K562 (cell line): ENCODE results near the gene ZDHHC18. TPM values are rescaled to one million over a fixed set of nuclear protein-coding genes. Genes with fewer than 3 reads are reported as not detected.

ENCODE experiments used
- BHLHE40 ChIP-seq: IDR thresholded peaks from 2 replicates; pipeline ENCODE4 v1.6.1; 2011; ENCODE audit warnings: low read length, improper control_type of control experiment
- HNRNPUL1 ChIP-seq: fragments of 200-400 bp; formaldehyde crosslinking; IDR thresholded peaks from 2 replicates; pipeline ENCODE4 v1.6.1; 2017; ENCODE audit warnings: low read length
- MEIS2 ChIP-seq: fragments of 450-650 bp; IDR thresholded peaks from 2 replicates; pipeline ENCODE4 v1.6.1; 2014; ENCODE audit warnings: mild to moderate bottlenecking; ENCODE audit not compliant: partially characterized antibody
- NCOA6 ChIP-seq: fragments of 450-650 bp; IDR thresholded peaks from 2 replicates; pipeline ENCODE4 v1.6.1; 2017; ENCODE audit warnings: mild to moderate bottlenecking
- RFX5 ChIP-seq: IDR thresholded peaks from 2 replicates; pipeline ENCODE4 v1.6.1; 2011; ENCODE audit warnings: low read depth, mild to moderate bottlenecking, improper control_type of control experiment, low read length
- SMC3 ChIP-seq: conservative IDR thresholded peaks from 2 replicates; pipeline ENCODE4 v1.6.1; 2011; ENCODE audit warnings: low read depth, low read length, improper control_type of control experiment; ENCODE audit not compliant: insufficient read depth
- SRSF7 ChIP-seq: fragments of 200-400 bp; formaldehyde crosslinking; optimal IDR thresholded peaks from 2 replicates; pipeline ENCODE3; 2017; ENCODE audit warnings: mild to moderate bottlenecking, low read depth, low read length
- TSC22D4 ChIP-seq: fragments of 450-650 bp; IDR thresholded peaks from 2 replicates; pipeline ENCODE4 v1.6.1; 2016; ENCODE audit warnings: missing genetic modification characterization, missing biosample characterization, control low read depth
- ZBTB8A ChIP-seq: fragments of 450-650 bp; IDR thresholded peaks from 2 replicates; pipeline ENCODE4 v1.6.1; 2018; ENCODE audit warnings: mild to moderate bottlenecking, moderate library complexity; ENCODE audit not compliant: partially characterized antibody
- ZNF584 ChIP-seq: fragments of 200-800 bp; sonication (Bioruptor generic); IDR thresholded peaks from 2 replicates; pipeline ENCODE4 v1.6.1; 2016; ENCODE audit warnings: low read depth, mild to moderate bottlenecking, missing genetic modification characterization, missing compliant biosample characterization
- ZNF586 ChIP-seq: fragments of 450-650 bp; formaldehyde crosslinking; conservative IDR thresholded peaks from 2 replicates; pipeline ENCODE4 v1.4.0; 2020; ENCODE audit warnings: mild to moderate bottlenecking, moderate library complexity
- ZNF75A ChIP-seq: fragments of 450-650 bp; formaldehyde crosslinking; IDR thresholded peaks from 2 replicates; pipeline ENCODE4 v1.4.0; 2020; ENCODE audit warnings: mild to moderate bottlenecking
- ZNF764 ChIP-seq: fragments of 250-450 bp; sonication (Bioruptor Pico); IDR thresholded peaks from 2 replicates; pipeline ENCODE4 v1.4.0; 2020; ENCODE audit warnings: low read depth, mild to moderate bottlenecking, moderate library complexity
- ZNF766 ChIP-seq: fragments of 200-800 bp; sonication (Bioruptor generic); conservative IDR thresholded peaks from 2 replicates; pipeline ENCODE4 v1.6.1; 2016; ENCODE audit warnings: missing genetic modification characterization, missing compliant biosample characterization
- polyA plus RNA-seq, 8 experiments: library from polyadenylated mRNA; depleted of rRNA in 4 of 8; stranded (reverse) in 5 of 8; unstranded in 3 of 8; fragments of >200 nt; fragmentation: Nextera tagmentation in 2 of 8; fragmentation: Illumina TruSeq in 1 of 8; extraction: Ambion mirVana in 2 of 8; extraction: Trizol in 1 of 8; gene quantifications; 2 replicates each; pipeline versions ENCODE4 v1.2.1 to v1.2.3, GENCODE V29; 2011 to 2014; ENCODE audit warnings: inconsistent platforms in 1 of 8, missing spikeins in 1 of 8
- total RNA-seq, 7 experiments: library from RNA; depleted of rRNA in 6 of 7; stranded (reverse); fragments of >200 nt in 6 of 7; fragmentation: Illumina TruSeq in 2 of 7; extraction: Trizol in 2 of 7; gene quantifications; 2 replicates each; pipeline versions ENCODE4 v1.2.1 to v1.2.3, GENCODE V29; 2011 to 2021; ENCODE audit warnings: low replicate concordance in 1 of 7
- TF ChIP-seq, protein P1 (sequence below): IDR thresholded peaks from 2 replicates; pipeline ENCODE4 v1.6.1; 2014; ENCODE audit warnings: antibody characterized with exemption
- TF ChIP-seq, protein P2 (sequence below): sonication (generic); formaldehyde crosslinking; IDR thresholded peaks from 2 replicates; pipeline ENCODE4 v1.8.1; 2022; ENCODE audit warnings: missing genetic modification reagents
- TF ChIP-seq, protein P3 (sequence below): fragments of 450-650 bp; IDR thresholded peaks from 2 replicates; pipeline ENCODE4 v1.7.0; 2016; ENCODE audit warnings: borderline replicate concordance
- TF ChIP-seq, protein P4 (sequence below): fragments of 450-650 bp; IDR thresholded peaks from 2 replicates; pipeline ENCODE4 v1.6.1; 2017; ENCODE audit warnings: antibody characterized with exemption, mild to moderate bottlenecking
- TF ChIP-seq, protein P5 (sequence below): sonication (generic); formaldehyde crosslinking; IDR thresholded peaks from 2 replicates; pipeline ENCODE4 v1.8.0; 2022; ENCODE audit warnings: mild to moderate bottlenecking, missing genetic modification reagents

Gene ZDHHC18
- total and polyA plus RNA-seq, 9 of the 15 experiments (the other 6 are each of a cell fraction or from before 2014, with no cell fraction given) = 0.42 to 35.6 (median 15.8) TPM

DNA sequence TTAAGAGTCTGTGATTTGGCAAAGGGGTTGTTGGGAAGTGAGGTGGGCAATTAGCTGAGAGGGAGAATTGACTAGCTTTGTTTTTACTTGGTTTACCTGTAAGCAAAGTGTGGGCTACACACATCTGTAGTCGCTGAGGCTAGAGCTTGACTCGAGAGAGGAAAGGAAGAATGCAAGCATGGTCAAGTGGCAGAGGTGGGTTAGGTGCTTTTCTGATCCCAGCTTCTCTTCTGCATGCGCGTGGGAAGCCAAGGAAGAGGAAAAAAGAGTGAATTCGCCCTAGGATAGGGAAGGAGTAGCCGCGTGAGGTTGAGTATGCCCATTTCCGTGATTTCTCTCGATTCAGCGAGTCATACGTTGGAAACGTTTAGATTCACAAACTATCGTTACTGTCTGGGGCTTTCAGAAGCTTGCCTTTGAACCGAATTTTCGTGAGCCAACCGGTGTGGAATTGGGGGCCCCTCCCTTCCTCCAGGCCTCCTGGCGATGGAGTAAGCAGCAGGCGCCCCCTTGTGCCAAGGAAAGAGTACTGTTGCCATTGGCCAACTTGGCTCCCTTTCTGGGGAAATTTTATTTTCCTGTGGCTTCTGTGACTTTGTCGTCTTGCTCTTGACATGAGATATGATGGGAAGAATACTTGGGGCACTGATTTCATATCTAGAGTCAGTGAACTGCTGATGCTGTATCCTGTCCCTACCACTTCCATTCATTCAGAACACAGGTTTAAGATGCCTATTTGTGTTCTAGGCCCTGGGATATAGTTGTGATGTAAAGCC, 37.5 kb upstream of the ZDHHC18 start (continued):
- TF ChIP-seq ZNF75A (CRISPR knock-in tag) (0 out of 2 replicates have a peak, but pooled peaks have one; percentile 21), SMC3 (peak; percentile 97), NCOA6 (no peak), ZNF764 (CRISPR knock-in tag) (no peak), MEIS2 (peak; percentile 45), BHLHE40 (peak; percentile 8; the same call in 1 of the 2 replicates), RFX5 (no peak), ZNF584 (CRISPR knock-in tag) (no peak), HNRNPUL1 (no peak), SRSF7 (no peak), ZNF586 (CRISPR knock-in tag) (no peak), ZNF766 (CRISPR knock-in tag) (0 out of 2 replicates have a peak, but pooled peaks have one; percentile 13), TSC22D4 (tag) (no peak), ZBTB8A (no peak)
- TF ChIP-seq, protein P1, sequence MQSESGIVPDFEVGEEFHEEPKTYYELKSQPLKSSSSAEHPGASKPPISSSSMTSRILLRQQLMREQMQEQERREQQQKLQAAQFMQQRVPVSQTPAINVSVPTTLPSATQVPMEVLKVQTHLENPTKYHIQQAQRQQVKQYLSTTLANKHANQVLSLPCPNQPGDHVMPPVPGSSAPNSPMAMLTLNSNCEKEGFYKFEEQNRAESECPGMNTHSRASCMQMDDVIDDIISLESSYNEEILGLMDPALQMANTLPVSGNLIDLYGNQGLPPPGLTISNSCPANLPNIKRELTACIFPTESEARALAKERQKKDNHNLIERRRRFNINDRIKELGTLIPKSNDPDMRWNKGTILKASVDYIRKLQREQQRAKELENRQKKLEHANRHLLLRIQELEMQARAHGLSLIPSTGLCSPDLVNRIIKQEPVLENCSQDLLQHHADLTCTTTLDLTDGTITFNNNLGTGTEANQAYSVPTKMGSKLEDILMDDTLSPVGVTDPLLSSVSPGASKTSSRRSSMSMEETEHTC = no peak
- TF ChIP-seq, protein P2, sequence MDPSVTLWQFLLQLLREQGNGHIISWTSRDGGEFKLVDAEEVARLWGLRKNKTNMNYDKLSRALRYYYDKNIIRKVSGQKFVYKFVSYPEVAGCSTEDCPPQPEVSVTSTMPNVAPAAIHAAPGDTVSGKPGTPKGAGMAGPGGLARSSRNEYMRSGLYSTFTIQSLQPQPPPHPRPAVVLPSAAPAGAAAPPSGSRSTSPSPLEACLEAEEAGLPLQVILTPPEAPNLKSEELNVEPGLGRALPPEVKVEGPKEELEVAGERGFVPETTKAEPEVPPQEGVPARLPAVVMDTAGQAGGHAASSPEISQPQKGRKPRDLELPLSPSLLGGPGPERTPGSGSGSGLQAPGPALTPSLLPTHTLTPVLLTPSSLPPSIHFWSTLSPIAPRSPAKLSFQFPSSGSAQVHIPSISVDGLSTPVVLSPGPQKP (CRISPR knock-in tag) = no peak
- TF ChIP-seq, protein P3, sequence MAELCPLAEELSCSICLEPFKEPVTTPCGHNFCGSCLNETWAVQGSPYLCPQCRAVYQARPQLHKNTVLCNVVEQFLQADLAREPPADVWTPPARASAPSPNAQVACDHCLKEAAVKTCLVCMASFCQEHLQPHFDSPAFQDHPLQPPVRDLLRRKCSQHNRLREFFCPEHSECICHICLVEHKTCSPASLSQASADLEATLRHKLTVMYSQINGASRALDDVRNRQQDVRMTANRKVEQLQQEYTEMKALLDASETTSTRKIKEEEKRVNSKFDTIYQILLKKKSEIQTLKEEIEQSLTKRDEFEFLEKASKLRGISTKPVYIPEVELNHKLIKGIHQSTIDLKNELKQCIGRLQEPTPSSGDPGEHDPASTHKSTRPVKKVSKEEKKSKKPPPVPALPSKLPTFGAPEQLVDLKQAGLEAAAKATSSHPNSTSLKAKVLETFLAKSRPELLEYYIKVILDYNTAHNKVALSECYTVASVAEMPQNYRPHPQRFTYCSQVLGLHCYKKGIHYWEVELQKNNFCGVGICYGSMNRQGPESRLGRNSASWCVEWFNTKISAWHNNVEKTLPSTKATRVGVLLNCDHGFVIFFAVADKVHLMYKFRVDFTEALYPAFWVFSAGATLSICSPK = no peak
- TF ChIP-seq, protein P4, sequence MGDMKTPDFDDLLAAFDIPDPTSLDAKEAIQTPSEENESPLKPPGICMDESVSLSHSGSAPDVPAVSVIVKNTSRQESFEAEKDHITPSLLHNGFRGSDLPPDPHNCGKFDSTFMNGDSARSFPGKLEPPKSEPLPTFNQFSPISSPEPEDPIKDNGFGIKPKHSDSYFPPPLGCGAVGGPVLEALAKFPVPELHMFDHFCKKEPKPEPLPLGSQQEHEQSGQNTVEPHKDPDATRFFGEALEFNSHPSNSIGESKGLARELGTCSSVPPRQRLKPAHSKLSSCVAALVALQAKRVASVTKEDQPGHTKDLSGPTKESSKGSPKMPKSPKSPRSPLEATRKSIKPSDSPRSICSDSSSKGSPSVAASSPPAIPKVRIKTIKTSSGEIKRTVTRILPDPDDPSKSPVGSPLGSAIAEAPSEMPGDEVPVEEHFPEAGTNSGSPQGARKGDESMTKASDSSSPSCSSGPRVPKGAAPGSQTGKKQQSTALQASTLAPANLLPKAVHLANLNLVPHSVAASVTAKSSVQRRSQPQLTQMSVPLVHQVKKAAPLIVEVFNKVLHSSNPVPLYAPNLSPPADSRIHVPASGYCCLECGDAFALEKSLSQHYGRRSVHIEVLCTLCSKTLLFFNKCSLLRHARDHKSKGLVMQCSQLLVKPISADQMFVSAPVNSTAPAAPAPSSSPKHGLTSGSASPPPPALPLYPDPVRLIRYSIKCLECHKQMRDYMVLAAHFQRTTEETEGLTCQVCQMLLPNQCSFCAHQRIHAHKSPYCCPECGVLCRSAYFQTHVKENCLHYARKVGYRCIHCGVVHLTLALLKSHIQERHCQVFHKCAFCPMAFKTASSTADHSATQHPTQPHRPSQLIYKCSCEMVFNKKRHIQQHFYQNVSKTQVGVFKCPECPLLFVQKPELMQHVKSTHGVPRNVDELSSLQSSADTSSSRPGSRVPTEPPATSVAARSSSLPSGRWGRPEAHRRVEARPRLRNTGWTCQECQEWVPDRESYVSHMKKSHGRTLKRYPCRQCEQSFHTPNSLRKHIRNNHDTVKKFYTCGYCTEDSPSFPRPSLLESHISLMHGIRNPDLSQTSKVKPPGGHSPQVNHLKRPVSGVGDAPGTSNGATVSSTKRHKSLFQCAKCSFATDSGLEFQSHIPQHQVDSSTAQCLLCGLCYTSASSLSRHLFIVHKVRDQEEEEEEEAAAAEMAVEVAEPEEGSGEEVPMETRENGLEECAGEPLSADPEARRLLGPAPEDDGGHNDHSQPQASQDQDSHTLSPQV = peak; percentile 71; the same call in 1 of the 2 replicates
- TF ChIP-seq, protein P5, sequence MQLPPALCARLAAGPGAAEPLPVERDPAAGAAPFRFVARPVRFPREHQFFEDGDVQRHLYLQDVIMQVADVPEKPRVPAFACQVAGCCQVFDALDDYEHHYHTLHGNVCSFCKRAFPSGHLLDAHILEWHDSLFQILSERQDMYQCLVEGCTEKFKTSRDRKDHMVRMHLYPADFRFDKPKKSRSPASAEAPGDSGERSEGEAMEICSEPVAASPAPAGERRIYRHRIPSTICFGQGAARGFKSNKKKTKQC (CRISPR knock-in tag) = no peak
